GM19043 (cell line): ENCODE data around the gene CNTN5.
"Not testable (repeated sequence)": the region's sequence is repeated elsewhere in the genome, so short reads cannot be mapped to it uniquely, and the experiment has no call there.

ENCODE experiments used
- ATAC-seq: cut with Tn5 transposase; IDR thresholded peaks from one replicate; pipeline ENCODE4 v1.9.1; 2021; ENCODE audit warnings: low read depth; ENCODE audit not compliant: unreplicated experiment

Gene CNTN5

GRCh38 chr11:100257238-100257803, 1236.6 kb downstream of the CNTN5 start:
- ATAC-seq = not testable (repeated sequence)

- ATAC-seq = no peak
These were observed 1248.8 kb downstream of the CNTN5 start for GRCh38 chr11:100269516-100269915.

- ATAC-seq = no peak
These were observed 1252.5 kb downstream of the CNTN5 start for GRCh38 chr11:100273066-100273815.

- not testable (repeated sequence) for ATAC-seq
These were observed 1253.7 kb downstream of the CNTN5 start for GRCh38 chr11:100274466-100274865.

GRCh38 chr11:100294748-100295147, 1274.0 kb downstream of the CNTN5 start:
- no peak for ATAC-seq

GRCh38 chr11:100296051-100296679, 1275.4 kb downstream of the CNTN5 start:
- ATAC-seq = no peak

- no peak for ATAC-seq
These were observed 1276.8 kb downstream of the CNTN5 start for GRCh38 chr11:100297516-100297915.

- no peak for ATAC-seq
These were observed 1282.1 kb downstream of the CNTN5 start for GRCh38 chr11:100302824-100303223.

GRCh38 chr11:100303897-100304296, 1283.1 kb downstream of the CNTN5 start:
- no peak for ATAC-seq

- ATAC-seq = no peak
These were observed 1287.5 kb downstream of the CNTN5 start for GRCh38 chr11:100308202-100308601.

GRCh38 chr11:100315946-100316345, 1295.2 kb downstream of the CNTN5 start:
- no peak for ATAC-seq

- no peak for ATAC-seq
These were observed 1296.2 kb downstream of the CNTN5 start for GRCh38 chr11:100316952-100317351.

- ATAC-seq = no peak
These were observed 1298.9 kb downstream of the CNTN5 start for GRCh38 chr11:100319691-100320090.

- no peak for ATAC-seq
These were observed 1308.0 kb downstream of the CNTN5 start for GRCh38 chr11:100328626-100329340.

GRCh38 chr11:100329352-100329751, 1308.6 kb downstream of the CNTN5 start:
- ATAC-seq = no peak

- no peak for ATAC-seq
These were observed 1316.1 kb downstream of the CNTN5 start for GRCh38 chr11:100336873-100337272.

GRCh38 chr11:100338144-100338840, 1317.5 kb downstream of the CNTN5 start:
- no peak for ATAC-seq

GRCh38 chr11:100340466-100341319, 1319.9 kb downstream of the CNTN5 start:
- ATAC-seq = no peak

- ATAC-seq = no peak
These were observed 1332.3 kb downstream of the CNTN5 start for GRCh38 chr11:100353083-100353482.

- ATAC-seq = no peak
These were observed 1334.0 kb downstream of the CNTN5 start for GRCh38 chr11:100354736-100355135.
